ENCODE results near the gene CALHM5. TPM values are rescaled to one million over a fixed set of nuclear protein-coding genes. Genes with fewer than 3 reads are reported as not detected.

CALHM5 gene
- total and polyA plus RNA-seq, 9 of the 15 experiments (the other 6 are each of a cell fraction or from before 2014, with no cell fraction given): under 0.01 to 0.05 (median 0.02) TPM; not detected in 2

DNA sequence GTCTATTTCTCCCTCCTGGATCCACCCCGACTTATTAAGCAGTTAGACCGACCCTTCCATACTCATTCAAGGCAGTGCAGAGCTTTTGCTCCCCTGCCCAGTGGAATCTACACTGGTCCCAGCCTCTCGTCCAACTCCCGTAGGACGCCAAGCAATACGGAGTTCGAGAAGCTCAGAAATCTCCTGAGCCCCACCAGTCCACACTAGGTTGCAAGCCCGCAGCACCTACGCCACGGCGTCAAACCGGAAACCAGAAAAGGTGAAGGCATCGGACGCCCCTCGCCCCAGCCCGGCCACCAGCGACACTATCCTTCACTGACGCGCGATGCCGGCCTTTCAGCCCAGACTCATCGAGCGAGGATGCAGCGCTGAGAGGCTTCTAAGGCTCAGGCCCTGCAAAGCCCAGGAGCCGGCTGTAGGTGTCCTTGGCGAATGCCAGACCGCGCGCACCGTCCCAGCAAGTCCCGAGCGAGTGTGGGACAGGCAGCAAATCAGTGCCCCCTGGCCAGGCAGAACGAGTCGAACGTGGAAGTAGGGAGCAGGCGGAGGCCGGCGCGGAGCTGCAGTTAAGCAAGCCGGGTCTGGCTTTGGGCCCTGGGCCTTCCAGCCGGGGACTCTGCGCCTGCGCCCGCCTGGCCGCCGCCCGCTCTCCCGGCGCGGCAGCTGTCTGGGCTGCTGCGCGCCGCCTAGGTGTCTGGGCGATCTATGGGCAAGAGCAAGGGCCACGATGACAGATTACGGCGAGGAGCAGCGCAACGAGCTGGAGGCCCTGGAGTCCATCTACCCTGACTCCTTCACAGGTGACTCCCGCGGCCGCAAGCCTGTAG is 59.6 kb downstream of the CALHM5 start, which contains the start of gene RWDD1 (continued):
- TF ChIP-seq LEF1 (IDR thresholded peaks at IDR 0.05) (no peak), CBX2 (IDR thresholded peaks at IDR 0.05; ENCODE audit: insufficient read depth, low read length, poor library complexity, severe bottlenecking) (no peak), MEIS2 (IDR thresholded peaks at IDR 0.05; ENCODE audit: partially characterized antibody) (peak; percentile 91), POLR3G (IDR thresholded peaks at IDR 0.05; ENCODE audit: extremely low read depth, insufficient read length, insufficient replicate concordance) (no peak), ZBTB17 (CRISPR knock-in tag; IDR thresholded peaks at IDR 0.05) (peak; percentile 100), POLR2AphosphoS5 (IDR thresholded peaks at IDR 0.05; ENCODE audit: control insufficient read depth, insufficient read depth, low read depth, low read length) (peak; percentile 89), TGIF2 (CRISPR knock-in tag; IDR thresholded peaks at IDR 0.05) (peak; percentile 87; the same call in 1 of the 2 replicates), RCOR1 (IDR thresholded peaks at IDR 0.05; ENCODE audit: borderline replicate concordance in 1 of 2, low read depth in 2 of 2, low read length in 2 of 2) (peak; percentile 73 to 88; a peak in 3 of 4 replicates), FOXJ3 (CRISPR knock-in tag; IDR thresholded peaks at IDR 0.05) (no peak), ZNF589 (CRISPR knock-in tag; IDR thresholded peaks at IDR 0.05; ENCODE audit: low read depth) (no peak), NFYB (IDR thresholded peaks at IDR 0.05; ENCODE audit: extremely low read depth, insufficient read length) (peak; percentile 94), NCOA4 (IDR thresholded peaks at IDR 0.05; ENCODE audit: partially characterized antibody) (no peak)
- TF ChIP-seq, protein P1, sequence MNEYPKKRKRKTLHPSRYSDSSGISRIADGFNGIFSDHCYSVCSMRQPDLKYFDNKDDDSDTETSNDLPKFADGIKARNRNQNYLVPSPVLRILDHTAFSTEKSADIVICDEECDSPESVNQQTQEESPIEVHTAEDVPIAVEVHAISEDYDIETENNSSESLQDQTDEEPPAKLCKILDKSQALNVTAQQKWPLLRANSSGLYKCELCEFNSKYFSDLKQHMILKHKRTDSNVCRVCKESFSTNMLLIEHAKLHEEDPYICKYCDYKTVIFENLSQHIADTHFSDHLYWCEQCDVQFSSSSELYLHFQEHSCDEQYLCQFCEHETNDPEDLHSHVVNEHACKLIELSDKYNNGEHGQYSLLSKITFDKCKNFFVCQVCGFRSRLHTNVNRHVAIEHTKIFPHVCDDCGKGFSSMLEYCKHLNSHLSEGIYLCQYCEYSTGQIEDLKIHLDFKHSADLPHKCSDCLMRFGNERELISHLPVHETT (CRISPR knock-in tag; conservative IDR thresholded peaks at IDR 0.05 in 1 of 2, IDR thresholded peaks at IDR 0.05 in 1 of 2): peak in 1 of 2 experiments; percentile 84; a peak in 2 of 4 replicates
- TF ChIP-seq, protein P2, sequence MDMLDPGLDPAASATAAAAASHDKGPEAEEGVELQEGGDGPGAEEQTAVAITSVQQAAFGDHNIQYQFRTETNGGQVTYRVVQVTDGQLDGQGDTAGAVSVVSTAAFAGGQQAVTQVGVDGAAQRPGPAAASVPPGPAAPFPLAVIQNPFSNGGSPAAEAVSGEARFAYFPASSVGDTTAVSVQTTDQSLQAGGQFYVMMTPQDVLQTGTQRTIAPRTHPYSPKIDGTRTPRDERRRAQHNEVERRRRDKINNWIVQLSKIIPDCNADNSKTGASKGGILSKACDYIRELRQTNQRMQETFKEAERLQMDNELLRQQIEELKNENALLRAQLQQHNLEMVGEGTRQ (CRISPR knock-in tag; IDR thresholded peaks at IDR 0.05): no peak
- TF ChIP-seq, protein P3, sequence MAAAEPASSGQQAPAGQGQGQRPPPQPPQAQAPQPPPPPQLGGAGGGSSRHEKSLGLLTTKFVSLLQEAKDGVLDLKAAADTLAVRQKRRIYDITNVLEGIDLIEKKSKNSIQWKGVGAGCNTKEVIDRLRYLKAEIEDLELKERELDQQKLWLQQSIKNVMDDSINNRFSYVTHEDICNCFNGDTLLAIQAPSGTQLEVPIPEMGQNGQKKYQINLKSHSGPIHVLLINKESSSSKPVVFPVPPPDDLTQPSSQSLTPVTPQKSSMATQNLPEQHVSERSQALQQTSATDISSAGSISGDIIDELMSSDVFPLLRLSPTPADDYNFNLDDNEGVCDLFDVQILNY (CRISPR knock-in tag; IDR thresholded peaks at IDR 0.05): no peak; the same call in 1 of the 2 replicates
- TF ChIP-seq, protein P4, sequence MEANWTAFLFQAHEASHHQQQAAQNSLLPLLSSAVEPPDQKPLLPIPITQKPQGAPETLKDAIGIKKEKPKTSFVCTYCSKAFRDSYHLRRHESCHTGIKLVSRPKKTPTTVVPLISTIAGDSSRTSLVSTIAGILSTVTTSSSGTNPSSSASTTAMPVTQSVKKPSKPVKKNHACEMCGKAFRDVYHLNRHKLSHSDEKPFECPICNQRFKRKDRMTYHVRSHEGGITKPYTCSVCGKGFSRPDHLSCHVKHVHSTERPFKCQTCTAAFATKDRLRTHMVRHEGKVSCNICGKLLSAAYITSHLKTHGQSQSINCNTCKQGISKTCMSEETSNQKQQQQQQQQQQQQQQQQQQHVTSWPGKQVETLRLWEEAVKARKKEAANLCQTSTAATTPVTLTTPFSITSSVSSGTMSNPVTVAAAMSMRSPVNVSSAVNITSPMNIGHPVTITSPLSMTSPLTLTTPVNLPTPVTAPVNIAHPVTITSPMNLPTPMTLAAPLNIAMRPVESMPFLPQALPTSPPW (CRISPR knock-in tag; IDR thresholded peaks at IDR 0.05): no peak
- TF ChIP-seq, protein P5, sequence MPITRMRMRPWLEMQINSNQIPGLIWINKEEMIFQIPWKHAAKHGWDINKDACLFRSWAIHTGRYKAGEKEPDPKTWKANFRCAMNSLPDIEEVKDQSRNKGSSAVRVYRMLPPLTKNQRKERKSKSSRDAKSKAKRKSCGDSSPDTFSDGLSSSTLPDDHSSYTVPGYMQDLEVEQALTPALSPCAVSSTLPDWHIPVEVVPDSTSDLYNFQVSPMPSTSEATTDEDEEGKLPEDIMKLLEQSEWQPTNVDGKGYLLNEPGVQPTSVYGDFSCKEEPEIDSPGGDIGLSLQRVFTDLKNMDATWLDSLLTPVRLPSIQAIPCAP (CRISPR knock-in tag; IDR thresholded peaks at IDR 0.05; ENCODE audit: borderline replicate concordance): no peak
- TF ChIP-seq, protein P6, sequence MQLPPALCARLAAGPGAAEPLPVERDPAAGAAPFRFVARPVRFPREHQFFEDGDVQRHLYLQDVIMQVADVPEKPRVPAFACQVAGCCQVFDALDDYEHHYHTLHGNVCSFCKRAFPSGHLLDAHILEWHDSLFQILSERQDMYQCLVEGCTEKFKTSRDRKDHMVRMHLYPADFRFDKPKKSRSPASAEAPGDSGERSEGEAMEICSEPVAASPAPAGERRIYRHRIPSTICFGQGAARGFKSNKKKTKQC (CRISPR knock-in tag; IDR thresholded peaks at IDR 0.05): peak; percentile 11; the same call in 1 of the 2 replicates
